ENCODE data around the gene KATNAL2. TPM values are rescaled to one million over a fixed set of nuclear protein-coding genes. Genes with fewer than 3 reads are reported as not detected.

The KATNAL2 gene
- total RNA-seq, 2 donors from 2014 or later, result 4.2 to 6.4 TPM

DNA sequence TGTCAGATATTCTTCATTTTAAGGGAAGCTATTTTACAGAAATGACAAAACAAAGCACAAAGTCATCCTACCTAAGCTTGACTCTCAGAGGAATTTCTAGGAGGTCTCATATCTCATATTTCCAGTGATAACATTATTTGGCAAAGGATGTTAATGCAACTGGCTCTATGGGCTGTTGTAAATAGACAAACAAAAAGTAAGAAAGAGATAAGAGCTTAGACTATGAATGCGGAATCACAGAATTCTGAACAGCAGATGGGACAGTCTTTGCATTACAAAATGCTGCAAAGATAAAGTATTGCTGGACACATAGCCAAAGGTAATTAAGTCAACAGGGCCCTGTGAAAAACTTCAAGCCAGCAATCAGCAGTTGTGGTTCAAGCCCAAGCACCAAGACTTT lies 24.0 kb upstream of the KATNAL2 start:
- H3K36me3 ChIP-seq (ENCODE audit: control insufficient read depth, insufficient read depth, low read length), result peaks cover 25% of the 10 kb centered on the region
- H3K27ac ChIP-seq (ENCODE audit: low read depth, low read length), result no peak overlapping the region
- H3K27me3 ChIP-seq (ENCODE audit: control insufficient read depth, insufficient read depth, low read length, poor library complexity, severe bottlenecking), result no peaks in the 10 kb centered on the region
- H3K4me1 ChIP-seq (ENCODE audit: control insufficient read depth, insufficient read depth, low read length), result no peaks in the 10 kb centered on the region
- peaks cover 40% of the 10 kb centered on the region for H3K9me3 ChIP-seq (ENCODE audit: control insufficient read depth, low read length)
- TF ChIP-seq, protein P1, sequence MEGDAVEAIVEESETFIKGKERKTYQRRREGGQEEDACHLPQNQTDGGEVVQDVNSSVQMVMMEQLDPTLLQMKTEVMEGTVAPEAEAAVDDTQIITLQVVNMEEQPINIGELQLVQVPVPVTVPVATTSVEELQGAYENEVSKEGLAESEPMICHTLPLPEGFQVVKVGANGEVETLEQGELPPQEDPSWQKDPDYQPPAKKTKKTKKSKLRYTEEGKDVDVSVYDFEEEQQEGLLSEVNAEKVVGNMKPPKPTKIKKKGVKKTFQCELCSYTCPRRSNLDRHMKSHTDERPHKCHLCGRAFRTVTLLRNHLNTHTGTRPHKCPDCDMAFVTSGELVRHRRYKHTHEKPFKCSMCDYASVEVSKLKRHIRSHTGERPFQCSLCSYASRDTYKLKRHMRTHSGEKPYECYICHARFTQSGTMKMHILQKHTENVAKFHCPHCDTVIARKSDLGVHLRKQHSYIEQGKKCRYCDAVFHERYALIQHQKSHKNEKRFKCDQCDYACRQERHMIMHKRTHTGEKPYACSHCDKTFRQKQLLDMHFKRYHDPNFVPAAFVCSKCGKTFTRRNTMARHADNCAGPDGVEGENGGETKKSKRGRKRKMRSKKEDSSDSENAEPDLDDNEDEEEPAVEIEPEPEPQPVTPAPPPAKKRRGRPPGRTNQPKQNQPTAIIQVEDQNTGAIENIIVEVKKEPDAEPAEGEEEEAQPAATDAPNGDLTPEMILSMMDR (conservative IDR thresholded peaks at IDR 0.05), result no peak
- H3K4me3 ChIP-seq (ENCODE audit: low read length), result no peak overlapping the region
- Mint-ChIP-seq H3K27me3 (ENCODE audit: insufficient read depth) (no peaks in the 10 kb centered on the region), H3K4me3 (no peak overlapping the region), H3K36me3 (ENCODE audit: low read depth) (peaks cover 43% of the 10 kb centered on the region), H3K9me3 (peaks cover 31% of the 10 kb centered on the region), H3K27ac (no peak overlapping the region), H3K4me1 (peaks cover 3% of the 10 kb centered on the region)
- no peak overlapping the region for H3K9ac ChIP-seq (ENCODE audit: extremely low read depth, low read length, poor library complexity, severe bottlenecking)
- 98 to 100% methylated on average over 1 of the region's 1 CpG for WGBS, 2 experiments (ENCODE audit: insufficient coverage in 1 of 2, insufficient read length in 1 of 2)
- DNase-seq, result no peak

DNA sequence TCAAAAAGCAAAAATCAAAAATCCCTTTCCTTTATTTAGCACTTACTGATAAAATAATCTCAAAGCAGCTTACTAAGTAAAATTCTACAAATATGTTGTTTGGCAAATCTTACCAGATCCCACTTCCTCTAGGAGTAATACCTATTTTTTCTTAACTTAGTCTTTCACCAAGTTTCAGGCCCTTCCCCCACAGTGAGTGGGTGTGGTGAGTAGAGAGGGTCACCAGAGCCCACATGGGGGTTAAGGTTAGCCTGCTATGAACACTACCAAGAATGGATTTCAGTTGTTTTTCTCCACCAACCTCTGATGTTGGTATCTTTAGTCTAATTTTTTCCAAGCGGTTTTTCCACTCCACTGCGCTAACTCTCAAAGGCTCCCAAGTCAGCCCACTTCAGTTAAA lies 23.3 kb upstream of the KATNAL2 start:
- TF ChIP-seq, protein P1 (conservative IDR thresholded peaks at IDR 0.05), result no peak
- WGBS, 2 experiments (ENCODE audit: insufficient coverage in 1 of 2, insufficient read length in 1 of 2), result 97% methylated on average over 2 of the region's 2 CpGs; no CpG with 5 or more reads in 1 of the 2 experiments
- no peaks in the 10 kb centered on the region for H3K4me1 ChIP-seq (ENCODE audit: control insufficient read depth, insufficient read depth, low read length)
- peaks cover 23% of the 10 kb centered on the region for H3K9me3 Mint-ChIP-seq
- H3K4me3 Mint-ChIP-seq, result no peak overlapping the region
- DNase-seq, result no peak
- peaks cover 32% of the 10 kb centered on the region for H3K9me3 ChIP-seq (ENCODE audit: control insufficient read depth, low read length)
- peaks cover 3% of the 10 kb centered on the region for H3K4me1 Mint-ChIP-seq
- H3K27me3 ChIP-seq (ENCODE audit: control insufficient read depth, insufficient read depth, low read length, poor library complexity, severe bottlenecking), result no peaks in the 10 kb centered on the region
- H3K27ac ChIP-seq (ENCODE audit: low read depth, low read length), result no peak overlapping the region
- no peaks in the 10 kb centered on the region for H3K27me3 Mint-ChIP-seq (ENCODE audit: insufficient read depth)
- H3K9ac ChIP-seq (ENCODE audit: extremely low read depth, low read length, poor library complexity, severe bottlenecking), result no peak overlapping the region
- no peak overlapping the region for H3K4me3 ChIP-seq (ENCODE audit: low read length)
- no peak overlapping the region for H3K27ac Mint-ChIP-seq
- peaks cover 36% of the 10 kb centered on the region for H3K36me3 Mint-ChIP-seq (ENCODE audit: low read depth)
- H3K36me3 ChIP-seq (ENCODE audit: control insufficient read depth, insufficient read depth, low read length), result peaks cover 17% of the 10 kb centered on the region

DNA sequence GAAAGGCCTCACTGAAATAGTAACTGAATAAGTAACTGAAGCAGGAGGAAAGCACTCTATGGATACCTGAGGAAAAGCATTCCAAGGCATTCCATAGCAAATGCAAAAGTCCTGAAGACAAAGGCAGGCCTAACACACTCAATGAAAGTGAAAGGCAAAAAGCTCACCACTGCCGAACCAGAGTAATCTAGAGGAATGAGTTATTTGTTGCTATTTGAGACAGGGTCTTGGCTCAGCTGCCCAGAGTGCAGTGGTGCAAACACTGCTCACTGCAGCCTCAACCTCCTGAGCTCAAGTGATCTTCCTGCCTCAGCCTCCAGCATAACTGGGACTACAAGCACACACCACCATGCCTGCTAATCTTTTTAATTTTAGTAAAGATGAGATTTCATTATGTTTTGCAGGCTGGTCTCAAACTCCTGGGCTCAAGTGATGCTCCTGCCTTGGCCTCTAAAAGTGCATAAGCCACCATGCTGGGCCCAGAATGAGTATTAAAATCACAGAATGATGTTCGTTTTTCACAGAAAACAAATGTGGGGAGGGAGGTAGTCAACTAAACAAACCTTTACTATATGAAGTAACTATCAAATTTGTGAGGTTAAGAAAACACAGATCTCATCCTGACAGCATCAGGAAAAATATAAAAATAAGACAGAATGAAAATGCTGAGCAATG lies 18.0 kb upstream of the KATNAL2 start:
- Mint-ChIP-seq H3K4me1 (peaks cover 6% of the 10 kb centered on the region), H3K36me3 (ENCODE audit: low read depth) (peaks cover 29% of the 10 kb centered on the region), H3K9me3 (no peaks in the 10 kb centered on the region), H3K27ac (peak overlapping the region; percentile 49), H3K27me3 (ENCODE audit: insufficient read depth) (no peaks in the 10 kb centered on the region), H3K4me3 (no peak overlapping the region)
- Histone ChIP-seq H3K9ac (ENCODE audit: extremely low read depth, low read length, poor library complexity, severe bottlenecking) (no peak overlapping the region), H3K27me3 (ENCODE audit: control insufficient read depth, insufficient read depth, low read length, poor library complexity, severe bottlenecking) (no peaks in the 10 kb centered on the region), H3K36me3 (ENCODE audit: control insufficient read depth, insufficient read depth, low read length) (peaks cover 7% of the 10 kb centered on the region), H3K4me3 (ENCODE audit: low read length) (no peak overlapping the region), H3K9me3 (ENCODE audit: control insufficient read depth, low read length) (peaks cover 4% of the 10 kb centered on the region), H3K27ac (ENCODE audit: low read depth, low read length) (no peak overlapping the region), H3K4me1 (ENCODE audit: control insufficient read depth, insufficient read depth, low read length) (no peaks in the 10 kb centered on the region)
- WGBS, 2 experiments (ENCODE audit: insufficient coverage in 1 of 2, insufficient read length in 1 of 2), result 11 to 82% methylated on average over 1 to 2 of the region's 2 CpGs
- DNase-seq, result peak; percentile 73
- TF ChIP-seq, protein P1 (conservative IDR thresholded peaks at IDR 0.05), result no peak

Data from endodermal cell (in vitro differentiated cells).